H9 (cell line): ENCODE data around the gene ZBTB9. TPM values are rescaled to one million over a fixed set of nuclear protein-coding genes. Genes with fewer than 3 reads are reported as not detected.
"Not testable (repeated sequence)": the region's sequence is repeated elsewhere in the genome, so short reads cannot be mapped to it uniquely, and the experiment has no call there.

Experiments
- DNase-seq: peaks from one replicate; pipeline ENCODE4 v3.0.0-alpha.2; 2017
- H2AFZ ChIP-seq: one replicate; pipeline ENCODE4 v1.6.1; 2013; ENCODE audit warnings: mild to moderate bottlenecking, low read length, control low read depth, moderate library complexity
- H2AK5ac ChIP-seq: 2 replicates; pipeline ENCODE4 v1.6.1; 2013; ENCODE audit warnings: low read length, control low read depth, mixed read lengths; ENCODE audit not compliant: insufficient read length
- H2BK120ac ChIP-seq: one replicate; pipeline ENCODE4 v1.6.1; 2013; ENCODE audit warnings: low read depth, mild to moderate bottlenecking, low read length, control low read depth, inconsistent platforms; ENCODE audit not compliant: poor library complexity, severe bottlenecking
- H2BK12ac ChIP-seq: 2 replicates; pipeline ENCODE4 v1.6.1; 2013; ENCODE audit warnings: low read length, control low read depth, mixed read lengths, low read depth; ENCODE audit not compliant: insufficient read length
- H2BK15ac ChIP-seq: 2 replicates; pipeline ENCODE4 v1.6.1; 2013; ENCODE audit warnings: low read depth, low read length, control low read depth
- H2BK20ac ChIP-seq: one replicate; pipeline ENCODE4 v1.6.1; 2013; ENCODE audit warnings: low read depth, mild to moderate bottlenecking, low read length, control low read depth, inconsistent platforms; ENCODE audit not compliant: poor library complexity, severe bottlenecking
- H2BK5ac ChIP-seq: 2 replicates; pipeline ENCODE4 v1.6.1; 2013; ENCODE audit warnings: low read length, control low read depth, mixed read lengths; ENCODE audit not compliant: insufficient read length
- H3K14ac ChIP-seq: 2 replicates; pipeline ENCODE4 v1.6.1; 2013; ENCODE audit warnings: low read length, control low read depth; ENCODE audit not compliant: insufficient read depth
- H3K18ac ChIP-seq: 2 replicates; pipeline ENCODE4 v1.6.1; 2013; ENCODE audit warnings: low read depth, mild to moderate bottlenecking, mixed read lengths, low read length, control low read depth; ENCODE audit not compliant: insufficient read length
- H3K23ac ChIP-seq: 2 replicates; pipeline ENCODE4 v1.6.1; 2013; ENCODE audit warnings: low read length, control low read depth, mixed read lengths, low read depth; ENCODE audit not compliant: insufficient read length
- H3K23me2 ChIP-seq: 2 replicates; pipeline ENCODE4 v1.6.1; 2013; ENCODE audit warnings: low read depth, mild to moderate bottlenecking, mixed read lengths, low read length, control low read depth; ENCODE audit not compliant: insufficient read length, poor library complexity, severe bottlenecking
- H3K27ac ChIP-seq: 2 replicates; pipeline ENCODE4 v1.5.1; 2013; ENCODE audit warnings: low read length, control low read depth, mixed read lengths, low read depth; ENCODE audit not compliant: insufficient read length
- H3K27me3 ChIP-seq: 2 replicates; pipeline ENCODE4 v1.6.1; 2013; ENCODE audit warnings: low read length, control low read depth, inconsistent platforms; ENCODE audit not compliant: insufficient read depth
- H3K4ac ChIP-seq: 2 replicates; pipeline ENCODE4 v1.6.1; 2013; ENCODE audit warnings: low read depth, mild to moderate bottlenecking, control low read depth, inconsistent platforms, low read length, moderate library complexity
- H3K4me1 ChIP-seq: 2 replicates; pipeline ENCODE4 v1.6.1; 2013; ENCODE audit warnings: low read length, control low read depth, inconsistent platforms; ENCODE audit not compliant: insufficient read depth
- H3K4me2 ChIP-seq: 2 replicates; pipeline ENCODE4 v1.6.1; 2013; ENCODE audit warnings: low read length, control low read depth, mixed read lengths; ENCODE audit not compliant: insufficient read length, insufficient read depth
- H3K56ac ChIP-seq: 2 replicates; pipeline ENCODE4 v1.6.1; 2013; ENCODE audit warnings: low read depth, mild to moderate bottlenecking, mixed read lengths, low read length, control low read depth; ENCODE audit not compliant: insufficient read length
- H3K79me1 ChIP-seq: 2 replicates; pipeline ENCODE4 v1.6.1; 2013; ENCODE audit warnings: low read depth, mild to moderate bottlenecking, moderate library complexity, low read length, control low read depth, inconsistent platforms; ENCODE audit not compliant: insufficient read depth, poor library complexity, severe bottlenecking
- H3K79me2 ChIP-seq: 2 replicates; pipeline ENCODE4 v1.6.1; 2013; ENCODE audit warnings: low read length, control low read depth, inconsistent platforms; ENCODE audit not compliant: insufficient read depth
- H3K9ac ChIP-seq: 2 replicates; pipeline ENCODE4 v1.6.1; 2013; ENCODE audit warnings: low read length, control low read depth, mixed read lengths; ENCODE audit not compliant: insufficient read length; ENCODE audit errors: extremely low read depth
- H3K9me3 ChIP-seq: one replicate; pipeline ENCODE4 v1.6.1; 2013; ENCODE audit warnings: low read depth, low read length, inconsistent platforms; ENCODE audit not compliant: control insufficient read depth
- H3T11ph ChIP-seq: one replicate; pipeline ENCODE4 v1.6.1; 2013; ENCODE audit warnings: mild to moderate bottlenecking, low read length, control low read depth, inconsistent platforms
- H4K20me1 ChIP-seq: one replicate; pipeline ENCODE4 v1.6.1; 2013; ENCODE audit not compliant: control insufficient read depth, insufficient read length, insufficient read depth
- H4K5ac ChIP-seq: 2 replicates; pipeline ENCODE4 v1.6.1; 2013; ENCODE audit warnings: low read depth, mild to moderate bottlenecking, mixed read lengths, low read length, control low read depth; ENCODE audit not compliant: insufficient read length
- H4K8ac ChIP-seq: replicated peaks from 2 replicates; pipeline ENCODE4 v1.6.1; 2013; ENCODE audit warnings: low read length, control low read depth, mixed read lengths, low read depth; ENCODE audit not compliant: insufficient read length
- H4K91ac ChIP-seq: 2 replicates; pipeline ENCODE4 v1.6.1; 2013; ENCODE audit warnings: low read depth, mild to moderate bottlenecking, moderate library complexity, mixed read lengths, low read length, control low read depth; ENCODE audit not compliant: insufficient read length
- H3K27ac Mint-ChIP-seq, 3 experiments: 2 replicates in 2 of 3; 3 replicates in 1 of 3; pipeline ENCODE4 v1.8.0; 2020 to 2021; ENCODE audit warnings: mixed read lengths in 3 of 3, mild to moderate bottlenecking in 1 of 3, moderate library complexity in 1 of 3
- H3K27me3 Mint-ChIP-seq: 2 replicates; pipeline ENCODE4 v1.8.0; 2021; ENCODE audit warnings: low read depth, mild to moderate bottlenecking, moderate library complexity, mixed read lengths
- H3K36me3 Mint-ChIP-seq, 3 experiments: 2 replicates in 2 of 3; 3 replicates in 1 of 3; pipeline ENCODE4 v1.8.0; 2020 to 2021; ENCODE audit warnings: low read depth in 3 of 3, mixed read lengths in 3 of 3; ENCODE audit not compliant: insufficient read depth in 1 of 3
- H3K4me1 Mint-ChIP-seq, 2 experiments: 2 replicates each; pipeline ENCODE4 v1.8.0; 2020; ENCODE audit warnings: mixed read lengths in 2 of 2
- H3K4me3 Mint-ChIP-seq, 2 experiments: 2 replicates in 1 of 2; 3 replicates in 1 of 2; pipeline ENCODE4 v1.8.0; 2020 to 2021; ENCODE audit warnings: mild to moderate bottlenecking in 2 of 2, mixed read lengths in 2 of 2, moderate library complexity in 1 of 2
- H3K9me3 Mint-ChIP-seq, 2 experiments: 2 replicates in 1 of 2; 3 replicates in 1 of 2; pipeline ENCODE4 v1.8.0; 2020; ENCODE audit warnings: mild to moderate bottlenecking in 2 of 2, mixed read lengths in 2 of 2, moderate library complexity in 1 of 2
- WGBS: extraction: QIAGEN DNeasy Blood & Tissue Kit; methylation state at CpG from one replicate; pipeline ENCODE4 v1.1.7; 2013; ENCODE audit warnings: missing lambda C conversion rate, low lambda C conversion rate, mixed read lengths; ENCODE audit not compliant: insufficient read length; ENCODE audit errors: extremely low coverage; 5-methylcytosine and 5-hydroxymethylcytosine counted together
- total RNA-seq: library from RNA; stranded (reverse); gene quantifications from 2 replicates; pipeline ENCODE4 v1.2.1, GENCODE V29; 2021
- TF ChIP-seq, protein P1 (sequence below): fragments of 200-600 bp; sonication (generic); conservative IDR thresholded peaks from 3 replicates; pipeline ENCODE4 v1.8.0; 2021; ENCODE audit warnings: antibody characterized with exemption, mild to moderate bottlenecking

Gene ZBTB9
- total RNA-seq, 1 experiment from 2014 or later, result 53.1 TPM

DNA sequence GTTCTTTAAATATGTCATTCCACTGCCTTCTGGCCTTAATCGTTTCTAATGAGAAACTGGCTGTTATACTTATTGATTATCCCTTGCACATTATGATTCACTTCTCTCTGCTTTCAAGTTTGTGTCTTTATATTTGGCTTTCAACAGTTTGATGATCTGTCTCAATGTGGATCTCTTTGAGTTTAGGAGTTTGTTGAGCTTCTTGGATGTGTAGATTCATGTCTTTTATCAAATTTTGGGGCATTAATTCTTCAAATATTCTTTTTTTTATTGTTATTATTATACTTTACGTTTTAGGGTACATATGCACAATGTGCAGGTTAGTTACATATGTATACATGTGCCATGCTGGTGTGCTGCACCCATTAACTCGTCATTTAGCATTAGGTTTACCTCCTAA is 29.3 kb downstream of the ZBTB9 start:
- H3K27me3 Mint-ChIP-seq, result peaks cover 22% of the 10 kb centered on the region
- WGBS, result no CpG with 5 or more reads among the region's 3 CpGs

DNA sequence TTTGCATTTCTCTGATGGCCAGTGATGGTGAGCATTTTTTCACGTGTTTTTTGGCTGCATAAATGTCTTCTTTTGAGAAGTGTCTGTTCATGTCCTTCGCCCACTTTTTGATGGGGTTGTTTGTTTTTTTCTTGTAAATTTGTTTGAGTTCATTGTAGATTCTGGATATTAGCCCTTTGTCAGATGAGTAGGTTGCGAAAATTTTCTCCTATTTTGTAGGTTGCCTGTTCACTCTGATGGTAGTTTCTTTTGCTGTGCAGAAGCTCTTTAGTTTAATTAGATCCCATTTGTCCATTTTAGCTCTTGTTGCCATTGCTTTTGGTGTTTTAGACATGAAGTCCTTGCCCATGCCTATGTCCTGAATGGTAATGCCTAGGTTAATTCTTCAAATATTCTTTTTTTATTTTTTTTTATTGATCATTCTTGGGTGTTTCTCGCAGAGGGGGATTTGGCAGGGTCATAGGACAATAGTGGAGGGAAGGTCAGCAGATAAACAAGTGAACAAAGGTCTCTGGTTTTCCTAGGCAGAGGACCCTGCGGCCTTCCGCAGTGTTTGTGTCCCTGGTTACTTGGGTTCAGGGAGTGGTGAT is 30.4 kb downstream of the ZBTB9 start:
- no CpG with 5 or more reads among the region's 6 CpGs for WGBS
- not testable (repeated sequence) for H3K4me3 Mint-ChIP-seq, H2BK20ac ChIP-seq, H2BK15ac ChIP-seq, H3K79me2 ChIP-seq, H3K4me1 Mint-ChIP-seq, H3K27ac ChIP-seq, H4K5ac ChIP-seq, H2AK5ac ChIP-seq, H2BK5ac ChIP-seq, H4K8ac ChIP-seq, H3T11ph ChIP-seq, H3K79me1 ChIP-seq, H2BK12ac ChIP-seq, H3K36me3 Mint-ChIP-seq, H4K91ac ChIP-seq, H3K4ac ChIP-seq, H3K56ac ChIP-seq, DNase-seq, H3K18ac ChIP-seq, H3K9me3 ChIP-seq, H3K4me2 ChIP-seq, H3K27ac Mint-ChIP-seq, H3K23me2 ChIP-seq, H3K23ac ChIP-seq, H3K14ac ChIP-seq, H3K27me3 ChIP-seq, H3K9ac ChIP-seq, H4K20me1 ChIP-seq, H2AFZ ChIP-seq, H2BK120ac ChIP-seq, H3K4me1 ChIP-seq
- H3K9me3 Mint-ChIP-seq, result peaks cover 4 to 16% of the 10 kb centered on the region in 2 experiments
- peaks cover 23% of the 10 kb centered on the region for H3K27me3 Mint-ChIP-seq

More for the DNA sequence above, 29.3 kb downstream of the ZBTB9 start:
- no peaks in the 10 kb centered on the region for H3K4me1 ChIP-seq
- H3K27me3 ChIP-seq, result no peaks in the 10 kb centered on the region
- H3K23me2 ChIP-seq, result no peaks in the 10 kb centered on the region
- H3K36me3 Mint-ChIP-seq, result no peaks in the 10 kb centered on the region; a peak in 2 of 7 replicates
- H2BK5ac ChIP-seq, result no peak overlapping the region
- H3K9me3 ChIP-seq, result no peaks in the 10 kb centered on the region
- DNase-seq, result no peak
- H3K9ac ChIP-seq, result no peak overlapping the region
- H3K14ac ChIP-seq, result no peak overlapping the region
- no peak overlapping the region for H3K56ac ChIP-seq
- TF ChIP-seq, protein P1, sequence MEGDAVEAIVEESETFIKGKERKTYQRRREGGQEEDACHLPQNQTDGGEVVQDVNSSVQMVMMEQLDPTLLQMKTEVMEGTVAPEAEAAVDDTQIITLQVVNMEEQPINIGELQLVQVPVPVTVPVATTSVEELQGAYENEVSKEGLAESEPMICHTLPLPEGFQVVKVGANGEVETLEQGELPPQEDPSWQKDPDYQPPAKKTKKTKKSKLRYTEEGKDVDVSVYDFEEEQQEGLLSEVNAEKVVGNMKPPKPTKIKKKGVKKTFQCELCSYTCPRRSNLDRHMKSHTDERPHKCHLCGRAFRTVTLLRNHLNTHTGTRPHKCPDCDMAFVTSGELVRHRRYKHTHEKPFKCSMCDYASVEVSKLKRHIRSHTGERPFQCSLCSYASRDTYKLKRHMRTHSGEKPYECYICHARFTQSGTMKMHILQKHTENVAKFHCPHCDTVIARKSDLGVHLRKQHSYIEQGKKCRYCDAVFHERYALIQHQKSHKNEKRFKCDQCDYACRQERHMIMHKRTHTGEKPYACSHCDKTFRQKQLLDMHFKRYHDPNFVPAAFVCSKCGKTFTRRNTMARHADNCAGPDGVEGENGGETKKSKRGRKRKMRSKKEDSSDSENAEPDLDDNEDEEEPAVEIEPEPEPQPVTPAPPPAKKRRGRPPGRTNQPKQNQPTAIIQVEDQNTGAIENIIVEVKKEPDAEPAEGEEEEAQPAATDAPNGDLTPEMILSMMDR, result no peak
- H3K27ac ChIP-seq, result no peak overlapping the region
- H4K91ac ChIP-seq, result no peak overlapping the region
- H3K4me1 Mint-ChIP-seq, result no peaks in the 10 kb centered on the region
- no peak overlapping the region for H2AFZ ChIP-seq
- no peaks in the 10 kb centered on the region for H3K79me1 ChIP-seq
- H2BK12ac ChIP-seq, result no peak overlapping the region
- no peak overlapping the region for H3K4me2 ChIP-seq
- H2BK15ac ChIP-seq, result no peak overlapping the region
- no peak overlapping the region for H3K4ac ChIP-seq
- no peak overlapping the region for H4K8ac ChIP-seq
- no peaks in the 10 kb centered on the region for H4K20me1 ChIP-seq
- H3K79me2 ChIP-seq, result no peaks in the 10 kb centered on the region; the same call in 1 of the 2 replicates
- no peak overlapping the region for H3T11ph ChIP-seq
- no peak overlapping the region for H2BK20ac ChIP-seq
- H3K27ac Mint-ChIP-seq, result no peak overlapping the region
- no peak overlapping the region for H3K18ac ChIP-seq
- H3K23ac ChIP-seq, result no peak overlapping the region
- no peak overlapping the region for H3K4me3 Mint-ChIP-seq
- no peak overlapping the region for H2AK5ac ChIP-seq
- peaks cover 4 to 16% of the 10 kb centered on the region in 2 experiments for H3K9me3 Mint-ChIP-seq
- no peak overlapping the region for H4K5ac ChIP-seq
- H2BK120ac ChIP-seq, result no peak overlapping the region
